ENCODE measurements around the gene IER5. TPM values are rescaled to one million over a fixed set of nuclear protein-coding genes. Genes with fewer than 3 reads are reported as not detected.
A peak's percentile ranks its signal among the peaks of the same experiment; 100 is the strongest.

IER5 gene
- total RNA-seq, 2 experiments from 2014 or later = 27.9 to 28.9 TPM

DNA sequence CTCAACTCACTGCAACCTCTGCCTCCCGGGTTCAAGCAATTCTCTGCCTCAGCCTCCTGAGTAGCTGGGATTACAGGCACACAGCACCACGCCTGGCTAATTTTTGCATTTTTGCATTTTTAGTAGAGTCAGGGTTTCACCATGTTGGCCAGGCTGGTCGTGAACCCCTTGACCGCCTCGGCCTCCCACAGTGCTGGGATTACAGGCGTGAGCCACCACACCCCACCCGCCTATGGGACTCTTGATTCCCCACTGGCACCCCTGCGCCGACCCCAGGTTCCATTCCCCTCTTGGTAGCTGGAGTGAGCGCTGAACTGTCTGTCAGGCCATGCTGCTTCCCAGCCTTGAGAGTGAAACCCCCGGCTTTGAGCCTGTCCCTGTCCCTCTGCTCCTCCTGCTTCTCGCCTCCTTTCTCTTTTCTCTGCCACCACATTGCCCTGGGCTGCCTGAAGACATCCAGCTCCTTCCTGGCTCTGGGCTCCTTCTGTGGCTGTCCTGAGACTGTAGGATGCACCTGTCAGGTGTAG, 48.8 kb downstream of the IER5 start:
- no peaks in the 10 kb centered on the region for H3K9me3 Mint-ChIP-seq
- H3K27ac Mint-ChIP-seq = no peak overlapping the region
- ChIA-PET POLR2A (interaction anchor here (1.2 to 2.2 kb wide), 2 partner anchors 47 to 48 kb away, joined by 3 to 10 read pairs; partner anchors contain the start of gene IER5), CTCF (interaction anchor here (7.6 kb wide), 1 partner anchor 38 kb away, joined by 229 read pairs; no protein-coding TSS in a partner anchor)
- peaks cover 64% of the 10 kb centered on the region for H3K4me1 Mint-ChIP-seq (ENCODE audit: low read depth)
- peaks cover 3% of the 10 kb centered on the region for H3K27me3 Mint-ChIP-seq
- no peak overlapping the region for H3K4me3 Mint-ChIP-seq
- intact Hi-C loops (cut with micrococcal nuclease) = no loop called here
- DNase-seq = no peak
- H3K36me3 Mint-ChIP-seq = no peaks in the 10 kb centered on the region

DNA sequence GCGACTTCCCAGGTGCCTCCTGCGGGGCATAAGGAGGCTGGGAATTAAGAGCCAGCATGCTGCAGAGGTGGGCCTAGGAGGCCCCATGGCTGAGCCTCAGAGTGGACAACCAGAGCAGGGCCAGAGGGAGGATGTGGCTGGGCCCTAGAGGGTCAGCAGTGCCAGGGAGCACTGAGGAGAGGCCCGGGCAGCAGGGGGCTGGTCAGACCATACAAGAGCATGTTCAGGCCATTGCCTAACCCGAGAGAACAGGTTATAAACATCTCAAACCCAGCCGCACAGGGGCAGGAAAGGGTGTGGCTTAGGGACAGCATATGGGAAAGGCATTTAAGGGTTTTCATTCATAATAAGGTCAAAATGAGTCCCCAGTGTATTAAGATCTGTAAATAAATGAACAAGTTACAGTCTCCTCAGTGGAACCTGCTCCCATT, 51.1 kb downstream of the IER5 start:
- H3K36me3 Mint-ChIP-seq = no peaks in the 10 kb centered on the region
- intact Hi-C loops (cut with micrococcal nuclease) = loop anchor here (10.0 kb wide), 1 partner anchor 505 kb away; the partner anchor contains the start of gene XPR1
- ChIA-PET POLR2A (interaction anchor here (1.2 to 4.7 kb wide), 4 partner anchors 35 to 106 kb away, joined by 3 to 91 read pairs (median 14); partner anchors contain the start of gene IER5), CTCF (interaction anchor here (0.9 to 7.6 kb wide), 6 partner anchors 24 to 101 kb away, joined by 3 to 229 read pairs (median 45); partner anchors contain the start of gene MR1)
- H3K9me3 Mint-ChIP-seq = no peaks in the 10 kb centered on the region
- no peak overlapping the region for H3K4me3 Mint-ChIP-seq
- H3K4me1 Mint-ChIP-seq (ENCODE audit: low read depth) = peaks cover 61% of the 10 kb centered on the region
- H3K27ac Mint-ChIP-seq = no peak overlapping the region
- H3K27me3 Mint-ChIP-seq = peaks cover 5% of the 10 kb centered on the region
- no peak for DNase-seq

DNA sequence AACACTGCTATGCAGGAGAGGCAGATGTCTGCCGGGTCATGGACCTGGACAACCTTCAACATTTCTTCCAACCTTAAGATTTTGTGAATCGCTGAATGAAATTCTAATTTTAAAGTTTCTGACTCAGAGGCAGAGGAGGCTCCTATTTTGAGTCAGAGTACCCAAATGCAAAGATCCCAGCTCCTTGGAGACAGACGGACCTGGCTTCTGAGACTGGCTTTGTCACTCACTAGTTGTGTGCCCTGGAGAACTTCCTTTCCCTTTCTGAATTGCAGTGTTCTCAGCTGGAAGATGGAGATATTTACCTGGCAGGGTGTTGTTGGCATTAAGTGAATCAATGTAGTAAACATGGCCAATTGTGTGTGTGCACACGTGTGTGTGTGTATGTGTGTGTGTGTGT, 51.9 kb downstream of the IER5 start:
- Mint-ChIP-seq H3K27ac (peak overlapping the region; percentile 67), H3K4me1 (ENCODE audit: low read depth) (peaks cover 54% of the 10 kb centered on the region), H3K36me3 (no peaks in the 10 kb centered on the region), H3K27me3 (peaks cover 3% of the 10 kb centered on the region), H3K4me3 (peak overlapping the region; percentile 24), H3K9me3 (no peaks in the 10 kb centered on the region)
- peak; percentile 66 for DNase-seq
- CTCF ChIA-PET = interaction anchor here (0.9 to 7.6 kb wide), 9 partner anchors 11 to 259 kb away, joined by 3 to 229 read pairs (median 34); partner anchors contain the start of genes MR1 and STX6
- intact Hi-C loops (cut with micrococcal nuclease) = loop anchor here (10.0 kb wide), 1 partner anchor 506 kb away; the partner anchor contains the start of gene XPR1
- POLR2A ChIA-PET = interaction anchor here (0.6 to 4.7 kb wide), 7 partner anchors 35 to 639 kb away, joined by 3 to 91 read pairs (median 3); partner anchors contain the start of gene IER5

DNA sequence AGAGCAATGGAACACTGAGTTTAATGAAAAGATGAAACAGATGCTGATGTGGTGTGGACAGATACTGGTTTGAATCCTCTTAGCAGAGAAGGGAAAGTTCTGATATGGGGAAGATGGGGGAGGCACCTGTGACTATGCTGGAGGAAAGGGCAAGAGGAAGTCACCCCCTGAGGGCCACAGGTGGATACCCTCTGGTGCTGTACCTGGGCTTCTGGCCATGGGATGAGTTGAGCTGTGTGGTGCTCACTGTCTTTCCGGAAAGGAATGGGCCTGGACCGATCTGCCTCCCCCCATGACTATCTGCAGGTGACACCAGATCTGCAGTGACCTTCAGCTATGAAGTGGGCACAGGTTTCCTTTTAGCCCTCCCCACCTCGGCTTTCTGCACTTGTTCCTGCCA, 52.4 kb downstream of the IER5 start:
- Mint-ChIP-seq H3K27ac (peak overlapping the region; percentile 67), H3K9me3 (no peaks in the 10 kb centered on the region), H3K36me3 (no peaks in the 10 kb centered on the region), H3K4me3 (peak overlapping the region; percentile 24), H3K4me1 (ENCODE audit: low read depth) (peaks cover 49% of the 10 kb centered on the region), H3K27me3 (peaks cover 3% of the 10 kb centered on the region)
- ChIA-PET CTCF (interaction anchor here (0.9 to 7.6 kb wide), 15 partner anchors 8 to 279 kb away, joined by 3 to 229 read pairs (median 19); partner anchors contain the start of genes MR1 and STX6), POLR2A (interaction anchor here (1.0 to 4.7 kb wide), 10 partner anchors 36 to 121 kb away, joined by 3 to 91 read pairs (median 4); partner anchors contain the start of gene IER5)
- DNase-seq = peak; percentile 35
- intact Hi-C loops (cut with micrococcal nuclease) = loop anchor here (1.0 to 10.0 kb wide), 5 partner anchors 8 to 506 kb away; partner anchors contain the start of gene XPR1

DNA sequence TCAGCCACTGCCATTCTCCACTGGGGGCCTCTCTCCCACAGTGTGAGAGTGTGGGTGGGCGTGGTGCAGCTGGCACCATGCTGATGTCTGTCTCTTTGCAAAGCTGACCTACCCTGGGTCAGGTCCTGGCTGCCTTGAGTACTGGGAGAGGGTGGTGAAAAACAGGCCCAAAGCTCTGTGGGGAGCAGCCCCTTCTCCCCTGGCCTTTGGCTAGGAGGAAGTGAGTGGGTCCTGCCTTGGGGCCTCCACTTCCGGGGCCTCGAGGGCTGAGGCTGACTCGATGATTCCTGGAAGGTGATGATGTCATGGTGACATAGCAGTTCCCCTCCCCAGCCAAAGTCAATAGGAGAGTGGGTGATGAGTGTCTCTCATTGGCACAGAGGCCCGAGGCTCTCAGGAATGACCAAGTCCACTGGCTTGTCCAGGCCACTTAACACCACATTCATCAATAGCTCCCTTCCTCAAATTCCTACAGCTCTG, 53.0 kb downstream of the IER5 start:
- Mint-ChIP-seq H3K27ac (peak overlapping the region; percentile 67), H3K9me3 (no peaks in the 10 kb centered on the region), H3K27me3 (peaks cover 3% of the 10 kb centered on the region), H3K36me3 (no peaks in the 10 kb centered on the region), H3K4me3 (peak overlapping the region; percentile 24), H3K4me1 (ENCODE audit: low read depth) (peaks cover 46% of the 10 kb centered on the region)
- peak; percentile 90 for DNase-seq
- ChIA-PET CTCF (interaction anchor here (0.6 to 7.6 kb wide), 39 partner anchors 8 to 626 kb away, joined by 3 to 229 read pairs (median 5); partner anchors contain the start of genes MR1 and STX6), POLR2A (interaction anchor here (0.7 to 4.7 kb wide), 10 partner anchors 10 to 122 kb away, joined by 3 to 91 read pairs (median 6); partner anchors contain the start of gene IER5)
- intact Hi-C loops (cut with micrococcal nuclease) = loop anchor here (1.0 to 10.0 kb wide), 5 partner anchors 8 to 507 kb away; partner anchors contain the start of gene XPR1

Other genes starting within 250 kb of the IER5 start
- gene KIAA1614, start 175.8 kb upstream of the IER5 start, total RNA-seq = not detected
- 10 to 100 TPM; 18.8 to 19.4 TPM for gene STX6, start 65.8 kb upstream of the IER5 start, total RNA-seq
- gene MR1, start 54.7 kb upstream of the IER5 start, total RNA-seq = 10 to 100 TPM; 19.5 to 21.2 TPM